Ovary (tissue), 3 donors: ENCODE results near the gene AKAP8L.

ENCODE experiments used
- EP300 ChIP-seq: sonication (generic); formaldehyde crosslinking; IDR thresholded peaks from one replicate; pipeline ENCODE4 v1.6.1; 2017; ENCODE audit warnings: antibody characterized with exemption
- TF ChIP-seq, protein P1 (sequence below), 3 donors: fragments of 450-650 bp in 2 of 3; fragments of 200-600 bp in 1 of 3; IDR thresholded peaks; one replicate each; pipeline versions ENCODE4 v1.5.1 to v1.8.0; 2016 to 2022; ENCODE audit warnings: antibody characterized with exemption in 3 of 3, mild to moderate bottlenecking in 1 of 3
- donor health status: DM: no; HTN: no; CAD: no.

DNA sequence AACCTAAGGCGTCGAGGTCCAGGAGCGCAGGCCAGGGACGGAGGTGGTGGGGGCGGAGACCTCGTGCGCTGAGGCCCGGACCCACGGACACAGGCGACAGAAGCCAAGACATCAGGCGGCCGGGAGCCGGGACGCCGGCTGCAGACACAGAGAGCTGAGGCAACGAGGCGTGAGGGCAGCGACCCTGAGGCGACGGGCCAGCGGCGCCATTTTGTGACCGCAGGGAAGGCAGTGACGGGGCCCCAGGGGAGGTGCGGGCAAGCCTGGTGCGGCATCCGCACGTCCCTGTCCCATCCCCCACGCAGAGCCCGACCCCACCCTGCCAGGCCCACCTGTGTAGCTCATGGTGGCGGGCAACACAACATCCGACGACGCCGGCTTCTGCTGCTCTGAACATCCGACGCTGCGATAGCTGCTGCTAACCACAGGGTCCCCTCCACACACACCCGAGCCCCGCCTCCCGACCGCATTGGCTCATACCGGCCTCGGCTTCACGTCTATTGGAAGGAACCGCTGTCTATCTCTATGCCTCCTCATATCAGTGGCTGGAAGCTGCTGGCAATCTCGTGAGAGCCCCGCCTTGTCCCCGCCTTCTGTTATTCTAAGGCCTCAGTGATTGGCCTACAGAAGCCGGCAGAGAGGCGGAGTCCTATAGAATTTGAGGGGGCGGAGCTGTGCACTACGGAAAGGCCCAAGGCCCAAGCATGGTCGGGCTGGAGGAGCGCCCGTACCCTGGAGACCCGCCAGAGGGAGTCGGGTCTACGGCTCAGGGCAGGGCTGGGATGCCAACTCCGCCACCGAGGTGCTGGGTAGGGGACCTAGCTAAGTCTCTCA lies at the start of gene AKAP8L:
- TF ChIP-seq, protein P1, sequence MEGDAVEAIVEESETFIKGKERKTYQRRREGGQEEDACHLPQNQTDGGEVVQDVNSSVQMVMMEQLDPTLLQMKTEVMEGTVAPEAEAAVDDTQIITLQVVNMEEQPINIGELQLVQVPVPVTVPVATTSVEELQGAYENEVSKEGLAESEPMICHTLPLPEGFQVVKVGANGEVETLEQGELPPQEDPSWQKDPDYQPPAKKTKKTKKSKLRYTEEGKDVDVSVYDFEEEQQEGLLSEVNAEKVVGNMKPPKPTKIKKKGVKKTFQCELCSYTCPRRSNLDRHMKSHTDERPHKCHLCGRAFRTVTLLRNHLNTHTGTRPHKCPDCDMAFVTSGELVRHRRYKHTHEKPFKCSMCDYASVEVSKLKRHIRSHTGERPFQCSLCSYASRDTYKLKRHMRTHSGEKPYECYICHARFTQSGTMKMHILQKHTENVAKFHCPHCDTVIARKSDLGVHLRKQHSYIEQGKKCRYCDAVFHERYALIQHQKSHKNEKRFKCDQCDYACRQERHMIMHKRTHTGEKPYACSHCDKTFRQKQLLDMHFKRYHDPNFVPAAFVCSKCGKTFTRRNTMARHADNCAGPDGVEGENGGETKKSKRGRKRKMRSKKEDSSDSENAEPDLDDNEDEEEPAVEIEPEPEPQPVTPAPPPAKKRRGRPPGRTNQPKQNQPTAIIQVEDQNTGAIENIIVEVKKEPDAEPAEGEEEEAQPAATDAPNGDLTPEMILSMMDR (IDR thresholded peaks at IDR 0.05), result peak; percentile 37 to 56 (median 49)
- TF ChIP-seq EP300, result no peak
